Common myeloid progenitor, CD34-positive (primary cell): ENCODE data around the gene ARFRP1.

Source experiments
- CTCF ChIA-PET: fragments of 350-600 bp; sonication (Branson Sonifier 250); formaldehyde crosslinking; loops from one replicate; lab custom pipeline; 2021; ENCODE audit warnings: antibody characterized with exemption; lab: Charles Lee
- POLR2A ChIA-PET: fragments of 350-600 bp; sonication (Branson Sonifier 250); formaldehyde crosslinking; loops from one replicate; lab custom pipeline; 2021; ENCODE audit warnings: antibody characterized with exemption; lab: Charles Lee
- DNase-seq, 3 donors: peaks; one replicate each; pipeline versions ENCODE4 v3.0.0 to v3.0.0-alpha.2; 2013
- H3K27ac ChIP-seq, 2 experiments: 1 replicate in 1 of 2; 2 replicates in 1 of 2; pipeline ENCODE4 v1.7.0; 2013; ENCODE audit warnings: inconsistent platforms in 2 of 2, low read length in 2 of 2, mild to moderate bottlenecking in 2 of 2, low read depth in 1 of 2, moderate library complexity in 1 of 2; ENCODE audit not compliant: severe bottlenecking in 2 of 2, insufficient read depth in 1 of 2, poor library complexity in 1 of 2
- H3K27me3 ChIP-seq, 5 experiments: replicated peaks in 2 of 5; 1 replicate in 3 of 5; 2 replicates in 2 of 5; pipeline versions ENCODE4 v1.6.1 to v1.7.0; 2013; ENCODE audit warnings: low read length in 4 of 5, mild to moderate bottlenecking in 2 of 5, moderate library complexity in 2 of 5, inconsistent platforms in 1 of 5; ENCODE audit not compliant: insufficient read depth in 5 of 5, control insufficient read depth in 4 of 5
- H3K36me3 ChIP-seq, 4 experiments: 1 replicate in 2 of 4; 2 replicates in 2 of 4; pipeline versions ENCODE4 v1.6.1 to v1.7.0; 2013; ENCODE audit warnings: low read length in 3 of 4, control low read depth in 1 of 4, mild to moderate bottlenecking in 1 of 4; ENCODE audit not compliant: control insufficient read depth in 4 of 4, insufficient read depth in 4 of 4
- H3K4me1 ChIP-seq, 4 experiments: 1 replicate in 3 of 4; 2 replicates in 1 of 4; pipeline versions ENCODE4 v1.6.1 to v1.7.1; 2013; ENCODE audit warnings: low read length in 3 of 4, mild to moderate bottlenecking in 3 of 4, control low read depth in 1 of 4, inconsistent platforms in 1 of 4, moderate library complexity in 1 of 4; ENCODE audit not compliant: control insufficient read depth in 4 of 4, insufficient read depth in 4 of 4; ENCODE audit errors: control extremely low read depth in 1 of 4
- H3K4me3 ChIP-seq, 7 experiments: 1 replicate in 4 of 7; 2 replicates in 3 of 7; pipeline versions ENCODE4 v1.5.1 to v1.7.0; 2013; ENCODE audit warnings: mild to moderate bottlenecking in 7 of 7, low read length in 6 of 7, moderate library complexity in 6 of 7, inconsistent platforms in 2 of 7, low read depth in 2 of 7, control low read depth in 1 of 7; ENCODE audit not compliant: insufficient read depth in 4 of 7, control insufficient read depth in 1 of 7; ENCODE audit errors: extremely low read depth in 1 of 7
- H3K9me3 ChIP-seq, 5 experiments: 1 replicate in 4 of 5; 2 replicates in 1 of 5; pipeline versions ENCODE4 v1.6.1 to v1.7.1; 2013; ENCODE audit warnings: low read length in 4 of 5, mild to moderate bottlenecking in 2 of 5, inconsistent platforms in 1 of 5, low read depth in 1 of 5, moderate library complexity in 1 of 5; ENCODE audit not compliant: control insufficient read depth in 4 of 5, insufficient read depth in 2 of 5; ENCODE audit errors: control extremely low read depth in 1 of 5
- WGBS: methylation state at CpG from one replicate; pipeline ENCODE4 v1.1.5; 2013; ENCODE audit not compliant: insufficient coverage; 5-methylcytosine and 5-hydroxymethylcytosine counted together

ARFRP1 gene

GRCh38 chr20:63659370-63659769, 48.4 kb downstream of the ARFRP1 start:
- Histone ChIP-seq H3K36me3 (peaks cover 0 to 39% (median 18%) of the 10 kb centered on the region in 4 experiments), H3K27ac (peak overlapping the region; percentile 75 to 83), H3K9me3 (no peaks in the 10 kb centered on the region), H3K4me1 (peaks cover 0 to 33% (median 29%) of the 10 kb centered on the region in 4 experiments), H3K27me3 (no peaks in the 10 kb centered on the region), H3K4me3 (peak overlapping the region; percentile 76 to 98 (median 93))
- POLR2A ChIA-PET = no interaction called here
- CTCF ChIA-PET = interaction anchor here (1.6 to 2.1 kb wide), 2 partner anchors 18 to 99 kb away, joined by 3 to 5 read pairs; no protein-coding TSS in a partner anchor
- DNase-seq = no peak
- WGBS = 88% methylated on average over 12 of the region's 13 CpGs

DNA sequence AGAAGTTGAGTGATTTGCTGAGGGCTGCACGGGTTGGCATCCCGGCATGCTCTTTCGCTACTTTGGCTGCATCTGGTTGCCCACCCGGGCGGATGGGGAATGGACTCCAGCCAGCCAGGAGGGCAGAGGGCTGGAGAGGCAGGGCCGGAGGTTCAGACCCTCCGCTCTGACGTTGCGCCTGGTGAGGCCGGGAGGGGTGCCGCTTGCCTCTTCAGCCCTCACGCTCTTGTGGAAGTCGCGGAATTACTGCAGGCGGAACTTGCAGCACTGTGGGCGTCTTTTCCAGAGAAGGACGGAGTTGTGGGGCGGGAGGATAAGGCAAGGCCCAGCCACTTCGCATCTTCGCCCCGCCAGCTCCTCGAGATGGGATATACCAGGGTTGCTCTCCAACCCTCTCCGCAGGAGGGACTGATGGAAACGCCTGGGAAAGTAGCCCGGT, 49.0 kb downstream of the ARFRP1 start:
- DNase-seq = peak in 1 of 3 donors; percentile 49
- peak overlapping the region; percentile 75 to 83 for H3K27ac ChIP-seq
- 4% methylated on average over 25 of the region's 25 CpGs for WGBS
- no peaks in the 10 kb centered on the region for H3K27me3 ChIP-seq
- CTCF ChIA-PET = interaction anchor here (0.7 to 2.1 kb wide), 5 partner anchors 17 to 284 kb away, joined by 3 to 5 read pairs (median 3); no protein-coding TSS in a partner anchor
- peaks cover 0 to 39% (median 34%) of the 10 kb centered on the region in 4 experiments for H3K4me1 ChIP-seq
- H3K9me3 ChIP-seq = no peaks in the 10 kb centered on the region
- POLR2A ChIA-PET = interaction anchor here (1.2 kb wide), 1 partner anchor 17 kb away, joined by 8 read pairs; no protein-coding TSS in a partner anchor
- H3K4me3 ChIP-seq = peak overlapping the region; percentile 76 to 98 (median 93)
- peaks cover 0 to 33% (median 15%) of the 10 kb centered on the region in 4 experiments for H3K36me3 ChIP-seq

DNA sequence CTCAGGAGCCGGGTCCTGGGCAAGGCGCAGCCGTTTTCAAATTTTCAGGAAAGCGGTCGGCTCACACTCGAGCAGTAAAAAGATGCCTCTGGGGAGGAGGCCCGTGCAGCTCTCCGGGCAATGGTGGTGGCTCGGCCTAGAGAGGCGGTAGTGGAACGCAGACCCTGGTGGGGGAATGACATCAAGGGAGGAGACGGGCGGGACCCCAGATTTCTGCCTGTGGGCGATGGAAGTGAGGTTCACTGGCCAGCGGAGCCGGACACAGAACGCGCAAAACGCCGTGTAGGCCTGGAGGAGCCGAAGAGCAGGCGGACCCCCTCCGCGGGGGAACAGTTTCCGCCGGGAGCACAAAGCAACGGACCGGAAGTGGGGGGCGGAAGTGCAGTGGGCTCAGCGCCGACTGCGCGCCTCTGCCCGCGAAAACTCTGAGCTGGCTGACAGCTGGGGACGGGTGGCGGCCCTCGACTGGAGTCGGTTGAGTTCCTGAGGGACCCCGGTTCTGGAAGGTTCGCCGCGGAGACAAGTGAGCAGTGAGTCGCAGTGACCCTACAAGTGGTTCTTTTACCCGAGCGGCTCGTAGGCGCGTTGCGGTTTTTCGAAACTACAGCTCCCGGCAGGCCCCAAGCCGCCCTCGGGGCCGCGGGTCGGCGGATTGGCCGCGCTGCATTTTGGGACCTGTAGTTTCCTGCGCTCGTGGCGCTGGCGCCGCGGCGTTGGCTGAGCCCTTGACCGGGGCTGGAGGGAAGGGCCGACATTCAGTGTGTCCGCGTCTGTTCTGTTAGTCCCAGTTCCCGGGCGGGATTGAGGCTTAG, 49.6 kb downstream of the ARFRP1 start, which contains the start of gene RTEL1:
TSS of gene RTEL1 (plus strand) at position 376 of the 812 bp plus-strand sequence. CDS start 1,091 bp downstream, outside the sequence.
- Histone ChIP-seq H3K9me3 (no peaks in the 10 kb centered on the region), H3K4me3 (peak within 1 kb of the TSS; percentile 76 to 98 (median 93)), H3K4me1 (peaks cover 0 to 42% (median 36%) of the 10 kb centered on the region in 4 experiments), H3K36me3 (peaks cover 0 to 27% (median 12%) of the 10 kb centered on the region in 4 experiments), H3K27ac (peak within 1 kb of the TSS; percentile 75 to 83), H3K27me3 (no peaks in the 10 kb centered on the region)
- WGBS = 3% methylated on average over 72 of the region's 73 CpGs
- DNase-seq = peak; percentile 89 to 91 (median 91)
- CTCF ChIA-PET = interaction anchor here (0.7 to 2.1 kb wide), 6 partner anchors 11 to 285 kb away, joined by 3 to 5 read pairs (median 3); no protein-coding TSS in a partner anchor
- POLR2A ChIA-PET = interaction anchor here (1.2 kb wide), 1 partner anchor 16 kb away, joined by 8 read pairs; no protein-coding TSS in a partner anchor

DNA sequence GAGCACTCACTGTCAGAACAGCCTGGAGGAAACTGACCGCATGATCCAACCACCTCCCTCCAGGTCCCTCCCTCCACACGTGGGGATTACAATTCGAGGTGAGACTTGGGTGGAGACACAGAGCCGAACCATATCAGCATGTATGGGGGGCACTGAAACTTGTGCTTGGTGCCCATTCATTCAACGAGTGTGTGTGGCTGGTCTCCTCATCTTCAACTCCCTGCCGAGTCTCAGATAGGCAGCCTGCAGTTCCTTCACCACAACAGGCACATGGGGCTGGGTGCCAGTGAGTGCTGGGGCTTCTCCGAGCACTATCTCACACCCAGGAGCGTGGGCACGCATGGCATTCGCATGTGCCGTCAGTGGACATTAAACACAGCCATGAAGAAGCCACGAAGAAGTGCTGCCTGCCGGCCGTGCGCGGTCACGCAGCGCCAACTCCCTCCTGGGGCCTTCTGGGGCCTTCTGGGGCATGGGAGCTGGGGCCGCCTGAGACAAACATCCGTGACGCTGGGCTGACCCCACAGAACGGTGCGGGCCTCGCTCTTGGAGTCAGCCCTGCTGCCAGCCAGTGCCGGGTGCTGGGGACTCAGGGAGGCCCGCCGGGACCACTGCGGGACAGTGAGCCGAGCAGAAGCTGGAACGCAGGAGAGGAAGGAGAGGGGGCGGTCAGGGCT, 50.4 kb downstream of the ARFRP1 start:
- WGBS = 78% methylated on average over 21 of the region's 31 CpGs
- no peaks in the 10 kb centered on the region for H3K27me3 ChIP-seq
- H3K9me3 ChIP-seq = no peaks in the 10 kb centered on the region
- POLR2A ChIA-PET = interaction anchor here (1.2 kb wide), 1 partner anchor 15 kb away, joined by 8 read pairs; no protein-coding TSS in a partner anchor
- CTCF ChIA-PET = interaction anchor here (0.9 to 2.1 kb wide), 6 partner anchors 9 to 286 kb away, joined by 3 to 5 read pairs (median 3); no protein-coding TSS in a partner anchor
- peaks cover 0 to 46% (median 39%) of the 10 kb centered on the region in 4 experiments for H3K4me1 ChIP-seq
- peak in 2 of 3 donors; percentile 26 to 51 for DNase-seq
- peak overlapping the region; percentile 76 to 98 (median 93) for H3K4me3 ChIP-seq
- peak overlapping the region; percentile 75 to 83 for H3K27ac ChIP-seq
- H3K36me3 ChIP-seq = peaks cover 0 to 20% (median 6%) of the 10 kb centered on the region in 4 experiments

DNA sequence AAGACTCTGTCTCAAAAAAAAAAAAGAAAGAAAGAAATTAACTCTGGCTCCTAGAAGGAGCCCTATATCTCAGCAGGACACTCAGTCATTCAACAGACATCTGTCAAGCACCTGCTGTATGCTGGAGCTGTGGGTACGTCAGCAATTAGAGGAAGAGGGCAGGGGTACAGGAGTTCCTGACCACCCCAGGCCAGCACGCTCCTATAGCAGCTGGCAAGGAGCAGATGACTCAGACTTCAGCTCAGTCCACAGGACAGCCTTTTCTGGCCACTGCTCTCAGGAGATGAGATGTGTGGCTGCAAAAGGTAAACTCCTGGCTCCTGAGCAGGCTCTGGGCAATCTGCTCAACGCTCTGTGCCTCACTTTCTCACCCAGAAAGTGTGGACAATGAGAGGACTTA, 51.3 kb downstream of the ARFRP1 start:
- ChIA-PET POLR2A (interaction anchor here (0.6 kb wide), 1 partner anchor 26 kb away, joined by 6 read pairs; no protein-coding TSS in a partner anchor), CTCF (interaction anchor here (0.7 to 1.2 kb wide), 2 partner anchors 8 to 11 kb away, joined by 3 to 5 read pairs; no protein-coding TSS in a partner anchor)
- 86% methylated on average over 3 of the region's 3 CpGs for WGBS

GRCh38 chr20:63655249-63655648, 52.5 kb downstream of the ARFRP1 start:
- peak overlapping the region in 1 of 7 experiments; percentile 15 for H3K4me3 ChIP-seq
- no peaks in the 10 kb centered on the region for H3K36me3 ChIP-seq
- CTCF ChIA-PET = interaction anchor here (1.1 to 1.4 kb wide), 2 partner anchors 53 to 74 kb away, joined by 3 read pairs; no protein-coding TSS in a partner anchor
- no peaks in the 10 kb centered on the region for H3K27me3 ChIP-seq
- no peaks in the 10 kb centered on the region for H3K9me3 ChIP-seq
- no peak for DNase-seq
- POLR2A ChIA-PET = no interaction called here
- 76% methylated on average over 3 of the region's 4 CpGs for WGBS
- no peak overlapping the region for H3K27ac ChIP-seq
- H3K4me1 ChIP-seq = peaks cover 0 to 57% (median 53%) of the 10 kb centered on the region in 4 experiments

More for the DNA sequence above, 51.3 kb downstream of the ARFRP1 start:
- Histone ChIP-seq H3K4me3 (no peak overlapping the region), H3K27ac (no peak overlapping the region), H3K36me3 (peaks cover 0 to 10% (median 3%) of the 10 kb centered on the region in 4 experiments), H3K27me3 (no peaks in the 10 kb centered on the region), H3K9me3 (no peaks in the 10 kb centered on the region), H3K4me1 (peaks cover 0 to 54% (median 47%) of the 10 kb centered on the region in 4 experiments)
- no peak for DNase-seq
